ENCODE data around the gene ZNF48. TPM values are rescaled to one million over a fixed set of nuclear protein-coding genes. Genes with fewer than 3 reads are reported as not detected.

ZNF48 gene
- total RNA-seq, 4 donors from 2014 or later: 5.8 to 10.5 (median 7.0) TPM; not detected in 1

DNA sequence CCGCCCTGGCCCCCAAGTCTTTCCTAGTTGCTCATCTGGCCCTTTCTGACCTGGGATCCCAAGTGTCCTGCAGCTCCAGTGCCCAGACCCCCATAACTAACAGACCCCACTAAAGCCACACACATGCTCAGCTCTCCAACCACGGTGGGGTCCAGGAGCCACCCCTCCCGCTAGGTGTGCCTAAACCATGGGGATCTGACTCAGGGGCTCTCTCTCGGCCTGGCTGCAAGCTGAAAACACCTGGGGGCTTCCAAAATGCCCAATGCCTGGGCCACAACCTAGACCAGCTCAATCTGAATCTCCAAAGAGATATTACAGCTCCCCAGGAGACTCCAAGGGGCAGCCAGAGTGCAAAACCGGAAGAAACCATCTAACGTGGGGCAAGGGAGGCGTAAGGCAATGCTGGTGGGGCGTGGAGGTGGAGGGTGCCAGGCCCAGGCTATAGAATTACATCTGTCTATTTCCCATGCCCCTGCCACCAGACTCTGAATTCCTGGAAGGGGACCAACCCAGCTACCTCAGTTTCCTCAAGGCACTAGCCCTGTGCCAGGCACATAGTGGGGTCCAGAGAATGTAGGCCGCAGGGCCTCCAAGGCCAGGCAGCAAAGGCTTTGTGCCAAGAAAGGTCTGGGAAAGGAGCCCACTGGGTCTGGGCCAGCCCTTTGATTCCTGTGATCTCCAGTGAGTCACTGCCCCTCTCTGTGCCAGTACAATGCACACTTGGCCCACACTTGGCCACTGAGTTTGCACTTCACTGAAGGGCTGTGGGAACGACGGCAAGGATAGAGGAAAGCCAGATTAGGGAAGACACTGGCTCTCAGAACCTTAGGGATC, 43.4 kb upstream of the ZNF48 start:
- Histone ChIP-seq H3K27me3 (no peaks in the 10 kb centered on the region), H3K36me3 (peaks cover 0 to 21% (median 10%) of the 10 kb centered on the region in 4 donors), H3K4me3 (no peak overlapping the region), H3K4me1 (peaks cover 28 to 46% (median 32%) of the 10 kb centered on the region in 4 donors), H3K9me3 (no peaks in the 10 kb centered on the region), H3K27ac (peak overlapping the region; percentile 64 to 99 (median 96))
- in situ Hi-C loops (cut with MboI; ENCODE audit: low pct_ligation_motif_present in 1 of 4, low pct_unique_long_range_greater_than_20kb in 1 of 4, low sequenced_read_pairs in 3 of 4) (no loop called here), intact Hi-C loops (cut with DNase I; ENCODE audit: low total_unique reads) (loop anchor here (5.0 kb wide), 1 partner anchor 1205 kb away; no protein-coding TSS in a partner anchor)
- peak; percentile 29 to 69 (median 68) for TF ChIP-seq POLR2AphosphoS5 (IDR thresholded peaks at IDR 0.05)
- TF ChIP-seq, protein P1, sequence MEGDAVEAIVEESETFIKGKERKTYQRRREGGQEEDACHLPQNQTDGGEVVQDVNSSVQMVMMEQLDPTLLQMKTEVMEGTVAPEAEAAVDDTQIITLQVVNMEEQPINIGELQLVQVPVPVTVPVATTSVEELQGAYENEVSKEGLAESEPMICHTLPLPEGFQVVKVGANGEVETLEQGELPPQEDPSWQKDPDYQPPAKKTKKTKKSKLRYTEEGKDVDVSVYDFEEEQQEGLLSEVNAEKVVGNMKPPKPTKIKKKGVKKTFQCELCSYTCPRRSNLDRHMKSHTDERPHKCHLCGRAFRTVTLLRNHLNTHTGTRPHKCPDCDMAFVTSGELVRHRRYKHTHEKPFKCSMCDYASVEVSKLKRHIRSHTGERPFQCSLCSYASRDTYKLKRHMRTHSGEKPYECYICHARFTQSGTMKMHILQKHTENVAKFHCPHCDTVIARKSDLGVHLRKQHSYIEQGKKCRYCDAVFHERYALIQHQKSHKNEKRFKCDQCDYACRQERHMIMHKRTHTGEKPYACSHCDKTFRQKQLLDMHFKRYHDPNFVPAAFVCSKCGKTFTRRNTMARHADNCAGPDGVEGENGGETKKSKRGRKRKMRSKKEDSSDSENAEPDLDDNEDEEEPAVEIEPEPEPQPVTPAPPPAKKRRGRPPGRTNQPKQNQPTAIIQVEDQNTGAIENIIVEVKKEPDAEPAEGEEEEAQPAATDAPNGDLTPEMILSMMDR (IDR thresholded peaks at IDR 0.05): no peak
- WGBS, 2 donors (ENCODE audit: low coverage in 1 of 2): 74% methylated on average over 11 of the region's 11 CpGs; no CpG with 5 or more reads in 1 of the 2 donors
- DNase-seq: peak; percentile 61

- WGBS, 2 donors (ENCODE audit: low coverage in 1 of 2): 89 to 100% methylated on average over 1 to 14 of the region's 14 CpGs
- H3K27ac ChIP-seq: peak overlapping the region; percentile 64 to 99 (median 96)
- peaks cover 28 to 49% (median 32%) of the 10 kb centered on the region in 4 donors for H3K4me1 ChIP-seq
- in situ Hi-C loops (cut with MboI; ENCODE audit: low pct_ligation_motif_present in 1 of 4, low pct_unique_long_range_greater_than_20kb in 1 of 4, low sequenced_read_pairs in 3 of 4) (no loop called here), intact Hi-C loops (cut with DNase I; ENCODE audit: low total_unique reads) (loop anchor here (5.0 kb wide), 1 partner anchor 1205 kb away; no protein-coding TSS in a partner anchor)
- peaks cover 0 to 21% (median 10%) of the 10 kb centered on the region in 4 donors for H3K36me3 ChIP-seq
- TF ChIP-seq POLR2A (IDR thresholded peaks at IDR 0.05): no peak
- TF ChIP-seq EP300 (IDR thresholded peaks at IDR 0.05; ENCODE audit: low read depth): no peak
- TF ChIP-seq, protein P1 (IDR thresholded peaks at IDR 0.05): no peak
- TF ChIP-seq POLR2AphosphoS5 (IDR thresholded peaks at IDR 0.05): no peak
- no peaks in the 10 kb centered on the region for H3K27me3 ChIP-seq
- H3K9me3 ChIP-seq: no peaks in the 10 kb centered on the region
- H3K4me3 ChIP-seq: no peak overlapping the region
- DNase-seq: peak; percentile 7
These were observed 42.5 kb upstream of the ZNF48 start for GRCh38 chr16:30352488-30353401.

- TF ChIP-seq EP300 (IDR thresholded peaks at IDR 0.05; ENCODE audit: low read depth) (no peak), POLR2AphosphoS5 (IDR thresholded peaks at IDR 0.05) (no peak), POLR2A (IDR thresholded peaks at IDR 0.05) (no peak)
- TF ChIP-seq, protein P1 (IDR thresholded peaks at IDR 0.05): no peak
- Histone ChIP-seq H3K27ac (peak overlapping the region; percentile 88 to 99 (median 96)), H3K9me3 (no peaks in the 10 kb centered on the region), H3K36me3 (peaks cover 0 to 27% (median 10%) of the 10 kb centered on the region in 4 donors), H3K4me3 (peak overlapping the region in 2 of 4 donors; percentile 83 to 90), H3K27me3 (no peaks in the 10 kb centered on the region), H3K4me1 (peaks cover 28 to 49% (median 32%) of the 10 kb centered on the region in 4 donors)
- DNase-seq: peak; percentile 15
- in situ Hi-C loops (cut with MboI; ENCODE audit: low pct_ligation_motif_present in 1 of 4, low pct_unique_long_range_greater_than_20kb in 1 of 4, low sequenced_read_pairs in 3 of 4) (no loop called here), intact Hi-C loops (cut with DNase I; ENCODE audit: low total_unique reads) (loop anchor here (2.0 to 5.0 kb wide), 2 partner anchors 47 to 1206 kb away; no protein-coding TSS in a partner anchor)
- 62 to 76% methylated on average over 2 to 18 of the region's 23 CpGs for WGBS, 2 donors (ENCODE audit: low coverage in 1 of 2)
These were observed 41.6 kb upstream of the ZNF48 start for GRCh38 chr16:30353438-30354129.

Data from transverse colon (tissue), 4 donors.